Hematopoietic multipotent progenitor cell (in vitro differentiated cells): ENCODE results near the gene TMEM242. TPM values are rescaled to one million over a fixed set of nuclear protein-coding genes. Genes with fewer than 3 reads are reported as not detected.
A peak's percentile ranks its signal among the peaks of the same experiment; 100 is the strongest.
"Not testable (repeated sequence)": the region's sequence is repeated elsewhere in the genome, so short reads cannot be mapped to it uniquely, and the experiment has no call there.

Experiments
- DNase-seq, 3 donors: peaks; one replicate each; pipeline ENCODE4 v3.0.0-alpha.2; 2011 to 2015; ENCODE audit warnings: low read depth in 2 of 3, low spot score in 2 of 3
- total RNA-seq: library from RNA; depleted of rRNA; stranded (reverse); fragments of >200 nt; gene quantifications from one replicate; pipeline ENCODE4 v1.2.3, GENCODE V29; 2012

Gene TMEM242
- total RNA-seq, 1 donor: 4.0 TPM

GRCh38 chr6:157325069-157325805 is 1.9 kb upstream of the TMEM242 start:
- no peak for DNase-seq

GRCh38 chr6:157323966-157324300 is 614 bp upstream of the TMEM242 start:
- DNase-seq: peak in 2 of 3 donors; percentile 68 to 72

- no peak for DNase-seq
Measured at GRCh38 chr6:157322792-157323254, 496 bp downstream of the TMEM242 start.

- peak in 2 of 3 donors; percentile 86 to 92 for DNase-seq
Measured at GRCh38 chr6:157316871-157317814, 6.2 kb downstream of the TMEM242 start.

GRCh38 chr6:157314705-157315321 is 8.5 kb downstream of the TMEM242 start:
- peak in 2 of 3 donors; percentile 70 to 85 for DNase-seq

GRCh38 chr6:157313531-157314467 is 9.5 kb downstream of the TMEM242 start:
- DNase-seq: no peak

- DNase-seq: no peak
Measured at GRCh38 chr6:157312757-157313156, 10.6 kb downstream of the TMEM242 start.

- not testable (repeated sequence) for DNase-seq
Measured at GRCh38 chr6:157310693-157311092, 12.6 kb downstream of the TMEM242 start.

GRCh38 chr6:157307661-157308060 is 15.7 kb downstream of the TMEM242 start:
- DNase-seq: no peak

- DNase-seq: no peak
Measured at GRCh38 chr6:157305670-157306653, 17.4 kb downstream of the TMEM242 start.

- DNase-seq: peak in 2 of 3 donors; percentile 57 to 60
Measured at GRCh38 chr6:157304899-157305663, 18.2 kb downstream of the TMEM242 start.

- no peak for DNase-seq
Measured at GRCh38 chr6:157302736-157303135, 20.6 kb downstream of the TMEM242 start.

GRCh38 chr6:157300436-157300835 is 22.9 kb downstream of the TMEM242 start:
- no peak for DNase-seq

- DNase-seq: no peak
Measured at GRCh38 chr6:157300006-157300405, 23.3 kb downstream of the TMEM242 start.

GRCh38 chr6:157298216-157298724 is 25.0 kb downstream of the TMEM242 start:
- DNase-seq: peak in 1 of 3 donors; percentile 17

GRCh38 chr6:157294654-157295053 is 28.7 kb downstream of the TMEM242 start:
- DNase-seq: no peak

GRCh38 chr6:157293780-157294179 is 29.5 kb downstream of the TMEM242 start:
- no peak for DNase-seq

- DNase-seq: no peak
Measured at GRCh38 chr6:157292202-157292601, 31.1 kb downstream of the TMEM242 start.
